Keratinocyte (primary cell): ENCODE data around the gene TENT4A. TPM values are rescaled to one million over a fixed set of nuclear protein-coding genes. Genes with fewer than 3 reads are reported as not detected.

ENCODE experiments used
- DNase-seq: peaks from one replicate; pipeline ENCODE4 v3.0.0-alpha.2; 2011; ENCODE audit warnings: low read depth, missing footprints, low spot score
- FAIRE-seq: peaks from 2 replicates; lab custom pipeline; 2011; peaks lifted over from hg19 to GRCh38; lab: Jason Lieb, UNC
- H2AFZ ChIP-seq: 2 replicates; pipeline ENCODE4 v1.6.0; 2012; ENCODE audit warnings: low read length, control low read depth, inconsistent platforms; ENCODE audit not compliant: control insufficient read depth
- H3K27ac ChIP-seq: 2 replicates; pipeline ENCODE4 v1.5.1; 2011; ENCODE audit warnings: low read length; ENCODE audit not compliant: control insufficient read depth, insufficient read depth
- H3K27me3 ChIP-seq: 3 replicates; pipeline ENCODE4 v1.6.0; 2011; ENCODE audit warnings: low read length; ENCODE audit not compliant: control insufficient read depth, insufficient read depth; ENCODE audit errors: extremely low read depth
- H3K36me3 ChIP-seq, 2 experiments: 2 replicates in 1 of 2; 3 replicates in 1 of 2; pipeline ENCODE4 v1.5.1; 2011; ENCODE audit warnings: low read length in 2 of 2, mild to moderate bottlenecking in 1 of 2; ENCODE audit not compliant: control insufficient read depth in 2 of 2, insufficient read depth in 2 of 2; ENCODE audit errors: extremely low read depth in 1 of 2
- H3K4me1 ChIP-seq: 3 replicates; pipeline ENCODE4 v1.5.1; 2011; ENCODE audit warnings: low read length; ENCODE audit not compliant: control insufficient read depth, insufficient read depth; ENCODE audit errors: extremely low read depth
- H3K4me2 ChIP-seq: 3 replicates; pipeline ENCODE4 v1.6.0; 2011; ENCODE audit warnings: low read depth, low read length; ENCODE audit not compliant: control insufficient read depth, insufficient read depth; ENCODE audit errors: extremely low read depth
- H3K4me3 ChIP-seq, 3 experiments: fragments of 200-600 bp in 1 of 3; sonication (generic) in 1 of 3; 2 replicates in 2 of 3; 3 replicates in 1 of 3; pipeline ENCODE4 v1.5.1; 2011 to 2016; ENCODE audit warnings: low read length in 3 of 3, mild to moderate bottlenecking in 3 of 3, control low read depth in 2 of 3, inconsistent platforms in 1 of 3, low read depth in 1 of 3, mixed read lengths in 1 of 3, mixed run types in 1 of 3, moderate library complexity in 1 of 3; ENCODE audit not compliant: control insufficient read depth in 2 of 3, insufficient read depth in 2 of 3; ENCODE audit errors: extremely low read depth in 1 of 3
- H3K79me2 ChIP-seq: 2 replicates; pipeline ENCODE4 v1.6.0; 2012; ENCODE audit warnings: low read length; ENCODE audit not compliant: control insufficient read depth, insufficient read depth
- H3K9ac ChIP-seq: 3 replicates; pipeline ENCODE4 v1.6.0; 2011; ENCODE audit warnings: low read length; ENCODE audit not compliant: control insufficient read depth, insufficient read depth; ENCODE audit errors: extremely low read depth
- H3K9me1 ChIP-seq: 3 replicates; pipeline ENCODE4 v1.6.0; 2011; ENCODE audit warnings: low read length; ENCODE audit not compliant: control insufficient read depth, insufficient read depth; ENCODE audit errors: extremely low read depth
- H3K9me3 ChIP-seq: 2 replicates; pipeline ENCODE4 v1.5.1; 2012; ENCODE audit warnings: low read depth, low read length; ENCODE audit not compliant: control insufficient read depth
- H4K20me1 ChIP-seq: 3 replicates; pipeline ENCODE4 v1.6.0; 2011; ENCODE audit warnings: low read length; ENCODE audit not compliant: control insufficient read depth, insufficient read depth; ENCODE audit errors: extremely low read depth
- EZH2 ChIP-seq: IDR thresholded peaks from one replicate; pipeline ENCODE4 v1.6.1; 2012; ENCODE audit warnings: inconsistent platforms, mild to moderate bottlenecking, low read length, moderate library complexity
- dilution Hi-C: fragments of 300-500 bp; cut with MboI; formaldehyde crosslinking; loops from one replicate; pipeline ENCODE4 v1.7.0; 2020; ENCODE audit warnings: low sequenced_read_pairs; ENCODE audit not compliant: extremely low pct_ligation_motif_present
- polyA plus RNA-seq, 5 experiments: library from polyadenylated mRNA; depleted of rRNA in 3 of 5; stranded (reverse) in 3 of 5; stranded (forward) in 1 of 5; unstranded in 1 of 5; fragments of >200 nt; gene quantifications; 1 replicate in 1 of 5; 2 replicates in 3 of 5; 3 replicates in 1 of 5; pipeline versions ENCODE4 v1.2.1 to v1.2.3, GENCODE V29; 2011 to 2012; ENCODE audit warnings: missing spikeins in 2 of 5, low read depth in 1 of 5, low replicate concordance in 1 of 5
- TF ChIP-seq, protein P1 (sequence below), 3 experiments: IDR thresholded peaks in 1 of 3; conservative IDR thresholded peaks in 1 of 3; optimal IDR thresholded peaks in 1 of 3; 2 replicates in 2 of 3; 3 replicates in 1 of 3; pipeline versions ENCODE3 to v1.5.1; 2011; ENCODE audit warnings: low read length in 3 of 3, mild to moderate bottlenecking in 3 of 3, moderate library complexity in 2 of 3, control low read depth in 1 of 3, inconsistent platforms in 1 of 3; ENCODE audit not compliant: insufficient read depth in 2 of 3; ENCODE audit errors: extremely low read depth in 1 of 3

The TENT4A gene
- polyA plus RNA-seq, 1 donor (not counting 4 experiments of a cell fraction or from before 2014, with no cell fraction given), result 5.9 TPM

DNA sequence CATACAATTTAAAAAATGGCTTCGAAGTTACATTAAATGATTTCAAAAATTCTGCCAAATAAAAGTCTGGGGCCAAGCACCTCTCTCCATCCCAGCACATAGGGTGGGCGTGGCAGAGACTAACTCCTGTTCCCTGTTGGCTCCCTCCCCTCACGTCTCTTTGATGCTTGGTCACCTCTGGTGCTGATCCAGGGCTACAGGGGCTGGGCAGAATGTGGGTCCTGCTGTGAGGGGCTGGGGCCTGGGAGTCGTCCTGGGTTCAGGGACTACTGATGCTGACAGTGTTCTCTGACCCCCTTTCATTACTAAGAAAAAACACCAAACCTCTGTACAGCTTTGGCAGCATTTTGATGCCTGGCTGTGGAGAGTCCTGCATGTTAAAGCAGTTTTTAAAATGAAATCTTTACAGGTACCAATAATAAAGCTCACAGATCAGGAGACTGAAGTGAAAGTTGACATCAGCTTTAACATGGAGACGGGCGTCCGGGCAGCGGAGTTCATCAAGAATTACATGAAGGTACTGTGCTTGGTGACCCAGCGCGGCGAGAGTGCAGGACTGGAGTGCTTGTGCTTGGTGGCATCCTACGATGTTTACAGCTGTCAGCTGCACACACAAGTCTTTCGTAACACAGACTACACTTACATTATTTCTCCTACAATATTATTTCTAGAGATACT is 29.0 kb downstream of the TENT4A start:
- dilution Hi-C loops, result no loop called here
- Histone ChIP-seq H3K4me1 (no peaks in the 10 kb centered on the region), H3K79me2 (peaks cover 33% of the 10 kb centered on the region), H3K4me2 (no peak overlapping the region), H3K9me1 (no peaks in the 10 kb centered on the region), H3K9me3 (no peaks in the 10 kb centered on the region), H3K27me3 (no peaks in the 10 kb centered on the region), H3K36me3 (peaks cover 40 to 42% of the 10 kb centered on the region in 2 experiments), H3K4me3 (no peak overlapping the region), H2AFZ (no peak overlapping the region), H3K27ac (no peak overlapping the region), H3K9ac (no peak overlapping the region), H4K20me1 (no peaks in the 10 kb centered on the region)
- TF ChIP-seq EZH2, result no peak
- TF ChIP-seq, protein P1, sequence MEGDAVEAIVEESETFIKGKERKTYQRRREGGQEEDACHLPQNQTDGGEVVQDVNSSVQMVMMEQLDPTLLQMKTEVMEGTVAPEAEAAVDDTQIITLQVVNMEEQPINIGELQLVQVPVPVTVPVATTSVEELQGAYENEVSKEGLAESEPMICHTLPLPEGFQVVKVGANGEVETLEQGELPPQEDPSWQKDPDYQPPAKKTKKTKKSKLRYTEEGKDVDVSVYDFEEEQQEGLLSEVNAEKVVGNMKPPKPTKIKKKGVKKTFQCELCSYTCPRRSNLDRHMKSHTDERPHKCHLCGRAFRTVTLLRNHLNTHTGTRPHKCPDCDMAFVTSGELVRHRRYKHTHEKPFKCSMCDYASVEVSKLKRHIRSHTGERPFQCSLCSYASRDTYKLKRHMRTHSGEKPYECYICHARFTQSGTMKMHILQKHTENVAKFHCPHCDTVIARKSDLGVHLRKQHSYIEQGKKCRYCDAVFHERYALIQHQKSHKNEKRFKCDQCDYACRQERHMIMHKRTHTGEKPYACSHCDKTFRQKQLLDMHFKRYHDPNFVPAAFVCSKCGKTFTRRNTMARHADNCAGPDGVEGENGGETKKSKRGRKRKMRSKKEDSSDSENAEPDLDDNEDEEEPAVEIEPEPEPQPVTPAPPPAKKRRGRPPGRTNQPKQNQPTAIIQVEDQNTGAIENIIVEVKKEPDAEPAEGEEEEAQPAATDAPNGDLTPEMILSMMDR (optimal IDR thresholded peaks at IDR 0.05 in 1 of 3, IDR thresholded peaks at IDR 0.05 in 1 of 3, conservative IDR thresholded peaks at IDR 0.05 in 1 of 3; ENCODE audit: extremely low read depth in 1 of 3, insufficient read depth in 2 of 3, low read length in 3 of 3), result no peak
- DNase-seq (no peak), FAIRE-seq (no peak)

DNA sequence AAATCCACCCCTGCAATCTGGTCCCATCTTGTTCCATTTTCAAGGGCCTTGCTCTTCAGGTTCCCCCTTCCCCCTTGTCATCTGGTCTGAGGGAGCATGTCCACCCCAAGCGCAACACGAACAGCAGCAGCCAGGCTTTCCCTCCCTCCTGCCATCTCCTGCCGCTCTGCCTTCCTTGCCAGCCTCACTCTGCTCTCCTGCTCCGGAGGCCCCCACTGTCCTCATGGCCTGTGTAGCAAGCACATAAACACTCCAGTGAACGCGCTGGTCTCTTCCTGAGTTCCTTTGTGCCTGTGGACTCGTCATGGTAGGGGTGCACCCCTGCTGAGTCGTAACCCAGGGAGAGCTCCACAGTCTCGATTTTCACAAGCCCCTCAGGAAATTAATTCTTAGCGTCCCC is 29.9 kb downstream of the TENT4A start:
- Histone ChIP-seq H3K27me3 (no peaks in the 10 kb centered on the region), H3K27ac (no peak overlapping the region), H4K20me1 (no peaks in the 10 kb centered on the region), H3K4me1 (no peaks in the 10 kb centered on the region), H3K9me3 (no peaks in the 10 kb centered on the region), H3K79me2 (peaks cover 35% of the 10 kb centered on the region), H2AFZ (no peak overlapping the region), H3K9ac (no peak overlapping the region), H3K4me2 (no peak overlapping the region), H3K4me3 (no peak overlapping the region), H3K9me1 (no peaks in the 10 kb centered on the region), H3K36me3 (peaks cover 38 to 39% of the 10 kb centered on the region in 2 experiments)
- dilution Hi-C loops, result no loop called here
- TF ChIP-seq, protein P1 (optimal IDR thresholded peaks at IDR 0.05 in 1 of 3, IDR thresholded peaks at IDR 0.05 in 1 of 3, conservative IDR thresholded peaks at IDR 0.05 in 1 of 3; ENCODE audit: extremely low read depth in 1 of 3, insufficient read depth in 2 of 3, low read length in 3 of 3), result no peak
- TF ChIP-seq EZH2, result no peak
- FAIRE-seq (no peak), DNase-seq (no peak)
